Measurements from ENCODE around the gene PTPN4. TPM values are rescaled to one million over a fixed set of nuclear protein-coding genes. Genes with fewer than 3 reads are reported as not detected.

The PTPN4 gene
- total and polyA plus RNA-seq, 8 donors, result 22.0 to 48.4 (median 28.9) TPM

GRCh38 chr2:120007851-120008250, 248.1 kb downstream of the PTPN4 start:
- H3K27me3 ChIP-seq, result peaks cover 0 to 8% of the 10 kb centered on the region in 2 donors
- peaks cover 0 to 5% of the 10 kb centered on the region in 2 donors for H3K4me1 ChIP-seq
- intact Hi-C loops (cut with DNase I), result no loop called here
- H3K9me3 ChIP-seq, result no peaks in the 10 kb centered on the region
- ATAC-seq (no peak), DNase-seq (no peak)
- H3K36me3 ChIP-seq, result no peaks in the 10 kb centered on the region
- H3K27ac ChIP-seq, result no peak overlapping the region
- no peak for TF ChIP-seq CTCF (IDR thresholded peaks at IDR 0.05)
- no peak overlapping the region for H3K4me3 ChIP-seq

DNA sequence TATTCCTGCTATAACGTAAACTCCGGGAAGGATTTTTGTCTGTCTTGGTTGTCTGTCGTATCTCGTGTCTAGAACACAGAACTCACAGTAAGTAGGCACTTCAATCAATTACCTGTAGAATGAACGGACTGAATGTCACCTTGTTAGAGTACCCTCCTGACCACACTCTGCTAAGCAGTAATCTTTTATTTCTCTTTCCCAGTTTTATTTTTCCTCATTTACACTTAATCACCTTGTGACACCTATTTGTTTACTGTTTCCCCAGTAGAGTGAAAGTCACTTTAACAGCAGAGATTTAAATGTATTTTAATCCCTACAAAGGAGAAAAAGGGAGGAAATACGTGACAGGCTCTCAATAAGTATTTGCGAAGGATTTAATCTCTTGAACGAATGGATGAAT, 252.6 kb downstream of the PTPN4 start:
- Histone ChIP-seq H3K27me3 (peaks cover 0 to 16% of the 10 kb centered on the region in 2 donors), H3K4me1 (peaks cover 0 to 5% of the 10 kb centered on the region in 2 donors), H3K4me3 (peak overlapping the region; percentile 87 to 93), H3K36me3 (no peaks in the 10 kb centered on the region), H3K27ac (peak overlapping the region; percentile 85 to 88), H3K9me3 (no peaks in the 10 kb centered on the region)
- DNase-seq (no peak), ATAC-seq (no peak)
- intact Hi-C loops (cut with DNase I), result no loop called here
- no peak for TF ChIP-seq CTCF (IDR thresholded peaks at IDR 0.05)

DNA sequence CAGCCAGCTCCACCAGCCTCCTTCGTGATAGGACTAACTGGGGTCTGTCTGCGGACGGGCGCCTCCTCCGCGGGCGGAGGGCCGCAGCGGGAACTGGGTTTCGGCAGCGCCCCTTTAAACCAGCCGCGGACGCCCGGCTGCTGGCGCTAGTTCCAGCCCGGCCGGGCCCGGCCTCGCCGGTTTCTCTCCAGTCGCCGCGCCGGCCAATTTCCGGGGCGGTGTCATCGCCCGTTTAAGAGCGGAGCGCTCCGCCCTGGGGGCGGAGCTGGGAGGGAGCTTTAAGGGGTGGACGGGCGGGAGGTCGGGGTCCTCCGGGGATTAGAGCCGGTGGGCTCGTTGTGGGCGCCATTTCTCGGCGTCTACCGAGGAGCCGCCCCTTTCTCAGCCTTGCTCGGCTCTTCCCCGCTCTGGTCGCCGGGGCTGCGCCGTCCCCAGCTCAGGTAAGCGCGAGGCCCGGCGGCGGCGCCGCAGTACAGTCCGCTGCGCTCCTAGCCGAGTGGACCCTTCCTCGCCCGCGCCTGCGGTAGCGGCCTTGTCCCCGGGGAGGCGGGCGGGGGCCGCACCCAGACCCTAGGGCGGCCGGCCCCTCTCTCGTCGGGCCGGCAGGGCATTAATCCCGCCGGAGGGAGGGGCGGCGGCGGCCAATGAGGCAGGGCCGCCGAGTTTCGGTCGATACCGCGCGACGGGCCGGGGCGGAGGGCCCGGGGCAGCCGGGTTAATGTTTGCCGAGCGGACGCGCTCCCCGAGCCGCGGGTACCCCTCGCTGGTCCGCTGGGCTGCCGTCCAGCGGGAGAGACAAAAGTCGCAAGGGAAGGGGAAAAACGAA, 253.3 kb downstream of the PTPN4 start, which contains the start of gene EPB41L5:
Gene EPB41L5 (plus strand): TSS at position 307 of the 826 bp plus-strand sequence. CDS start 6,008 bp downstream, outside the sequence.
- Histone ChIP-seq H3K27me3 (peaks cover 0 to 16% of the 10 kb centered on the region in 2 donors), H3K4me3 (peak within 1 kb of the TSS; percentile 87 to 93), H3K9me3 (no peaks in the 10 kb centered on the region), H3K36me3 (no peaks in the 10 kb centered on the region), H3K4me1 (peaks cover 0 to 5% of the 10 kb centered on the region in 2 donors), H3K27ac (peak within 1 kb of the TSS; percentile 85 to 88)
- intact Hi-C loops (cut with DNase I), result no loop called here
- peak; percentile 93 to 99 (median 96) for DNase-seq
- no peak for TF ChIP-seq CTCF (IDR thresholded peaks at IDR 0.05)
- peak; percentile 97 for ATAC-seq

- Histone ChIP-seq H3K4me3 (peak overlapping the region; percentile 87 to 93), H3K4me1 (peaks cover 0 to 5% of the 10 kb centered on the region in 2 donors), H3K9me3 (no peaks in the 10 kb centered on the region), H3K27me3 (peaks cover 0 to 16% of the 10 kb centered on the region in 2 donors), H3K36me3 (no peaks in the 10 kb centered on the region), H3K27ac (peak overlapping the region; percentile 85 to 88)
- ATAC-seq, result peak; percentile 16
- intact Hi-C loops (cut with DNase I), result no loop called here
- no peak for DNase-seq
- TF ChIP-seq CTCF (IDR thresholded peaks at IDR 0.05), result no peak
Observed at GRCh38 chr2:120013597-120014223, 254.0 kb downstream of the PTPN4 start.

Data from left lung (tissue), 10 donors.